CD4-positive, alpha-beta T cell treated with Interleukin-6 for 4 hours (primary cell): ENCODE results near the gene TMEM108.

Experiments
- DNase-seq: peaks from one replicate; pipeline ENCODE4 v3.0.0-alpha.2; 2020; ENCODE audit warnings: mixed read lengths

Gene TMEM108

GRCh38 chr3:133055339-133055738 is 17.1 kb downstream of the TMEM108 start:
- DNase-seq, result no peak

- no peak for DNase-seq
These were observed 20.1 kb downstream of the TMEM108 start for GRCh38 chr3:133058243-133058642.

- DNase-seq, result no peak
These were observed 20.6 kb downstream of the TMEM108 start for GRCh38 chr3:133058831-133059230.

- no peak for DNase-seq
These were observed 27.2 kb downstream of the TMEM108 start for GRCh38 chr3:133065193-133065961.

- no peak for DNase-seq
These were observed 27.8 kb downstream of the TMEM108 start for GRCh38 chr3:133066026-133066425.

- no peak for DNase-seq
These were observed 31.5 kb downstream of the TMEM108 start for GRCh38 chr3:133069556-133070286.

GRCh38 chr3:133074977-133075376 is 36.8 kb downstream of the TMEM108 start:
- DNase-seq, result no peak

- no peak for DNase-seq
These were observed 39.5 kb downstream of the TMEM108 start for GRCh38 chr3:133077688-133078087.

- DNase-seq, result no peak
These were observed 41.4 kb downstream of the TMEM108 start for GRCh38 chr3:133079621-133080020.

- no peak for DNase-seq
These were observed 42.8 kb downstream of the TMEM108 start for GRCh38 chr3:133081016-133081415.

GRCh38 chr3:133083395-133083794 is 45.2 kb downstream of the TMEM108 start:
- DNase-seq, result no peak

GRCh38 chr3:133089906-133090485 is 51.8 kb downstream of the TMEM108 start:
- no peak for DNase-seq

- no peak for DNase-seq
These were observed 54.5 kb downstream of the TMEM108 start for GRCh38 chr3:133092681-133093080.

- DNase-seq, result no peak
These were observed 55.2 kb downstream of the TMEM108 start for GRCh38 chr3:133093366-133093765.

- DNase-seq, result no peak
These were observed 58.9 kb downstream of the TMEM108 start for GRCh38 chr3:133096900-133097613.

- no peak for DNase-seq
These were observed 65.5 kb downstream of the TMEM108 start for GRCh38 chr3:133103706-133104105.

GRCh38 chr3:133106169-133106568 is 68.0 kb downstream of the TMEM108 start:
- DNase-seq, result no peak

- DNase-seq, result no peak
These were observed 74.5 kb downstream of the TMEM108 start for GRCh38 chr3:133112666-133113065.

- DNase-seq, result no peak
These were observed 75.3 kb downstream of the TMEM108 start for GRCh38 chr3:133113526-133113925.

- no peak for DNase-seq
These were observed 75.9 kb downstream of the TMEM108 start for GRCh38 chr3:133113927-133114597.

- DNase-seq, result no peak
These were observed 77.0 kb downstream of the TMEM108 start for GRCh38 chr3:133115176-133115575.

- DNase-seq, result no peak
These were observed 79.2 kb downstream of the TMEM108 start for GRCh38 chr3:133117342-133117741.

- DNase-seq, result no peak
These were observed 81.0 kb downstream of the TMEM108 start for GRCh38 chr3:133119176-133119575.
